Stimulated activated CD8-positive, alpha-beta memory T cell treated with anti-CD3 and anti-CD28 coated beads, Interleukin-12 subunit alpha, Interleukin-12 subunit beta, amount 100 ng/mL, for 4 hours (primary cell): Measurements from ENCODE around the gene PNO1.

Experiments used
- DNase-seq: peaks from one replicate; pipeline ENCODE4 v3.0.0-alpha.2; 2020; ENCODE audit warnings: low read depth

PNO1 gene

GRCh38 chr2:68195096-68195495, 37.4 kb downstream of the PNO1 start:
- DNase-seq: no peak

- no peak for DNase-seq
Observed at GRCh38 chr2:68196120-68196716, 38.5 kb downstream of the PNO1 start.

GRCh38 chr2:68200157-68200787, 42.6 kb downstream of the PNO1 start:
- no peak for DNase-seq

- no peak for DNase-seq
Observed at GRCh38 chr2:68203587-68203986, 45.9 kb downstream of the PNO1 start.

- DNase-seq: no peak
Observed at GRCh38 chr2:68206793-68207192, 49.1 kb downstream of the PNO1 start.

- no peak for DNase-seq
Observed at GRCh38 chr2:68214381-68214780, 56.7 kb downstream of the PNO1 start.

- DNase-seq: no peak
Observed at GRCh38 chr2:68216454-68217310, 59.0 kb downstream of the PNO1 start.

GRCh38 chr2:68217729-68218128, 60.0 kb downstream of the PNO1 start:
- no peak for DNase-seq

- DNase-seq: no peak
Observed at GRCh38 chr2:68218343-68218901, 60.7 kb downstream of the PNO1 start.

GRCh38 chr2:68222287-68222686, 64.6 kb downstream of the PNO1 start:
- no peak for DNase-seq

GRCh38 chr2:68223419-68223818, 65.7 kb downstream of the PNO1 start:
- no peak for DNase-seq

- no peak for DNase-seq
Observed at GRCh38 chr2:68225119-68225632, 67.5 kb downstream of the PNO1 start.
